ENCODE measurements around the gene ESCO1. TPM values are rescaled to one million over a fixed set of nuclear protein-coding genes. Genes with fewer than 3 reads are reported as not detected.

ESCO1 gene
- total and polyA plus RNA-seq, 2 of the 4 experiments (the other 2 are of a cell fraction), result 3.1 to 4.5 TPM

DNA sequence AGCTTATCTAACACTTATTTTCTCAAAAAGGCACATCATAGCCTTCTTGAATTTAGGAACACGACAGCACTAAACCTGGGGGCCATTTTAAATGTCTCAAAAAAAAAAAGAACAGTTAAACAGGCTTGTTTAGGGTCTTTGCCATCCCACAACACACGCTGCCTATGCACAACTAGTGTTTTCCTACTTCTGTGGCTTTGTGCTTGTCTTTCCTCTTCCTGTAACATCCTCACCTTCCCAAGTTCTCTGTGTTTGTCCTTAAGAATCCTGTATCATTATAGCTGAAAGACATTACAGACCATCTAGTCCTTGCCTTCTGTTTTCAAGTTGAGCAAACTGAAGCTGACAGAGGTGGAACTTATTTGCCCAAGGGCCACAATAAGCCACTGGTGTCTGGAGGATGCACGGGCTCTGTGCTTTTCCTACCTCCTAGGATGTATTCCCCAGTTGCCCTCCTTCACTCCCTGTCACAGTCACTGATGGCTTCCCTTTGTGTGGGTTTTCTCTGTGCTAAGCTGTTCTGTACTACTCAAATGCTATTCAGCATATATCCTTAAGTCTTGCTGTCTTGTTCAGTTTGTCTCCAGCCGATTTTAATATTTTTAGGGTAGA lies 34.2 kb upstream of the ESCO1 start:
- Histone ChIP-seq H3K23ac (ENCODE audit: low read depth, low read length) (no peak overlapping the region), H3K9ac (ENCODE audit: low read depth, low read length) (no peak overlapping the region), H3K56ac (ENCODE audit: extremely low read depth, insufficient read depth, low read length) (no peak overlapping the region), H4K5ac (ENCODE audit: low read depth, low read length) (no peak overlapping the region), H2AK5ac (ENCODE audit: low read depth, low read length) (no peak overlapping the region), H3K18ac (ENCODE audit: low read depth, low read length) (no peak overlapping the region), H3K4me1 (ENCODE audit: control insufficient read depth, insufficient read depth, low read length) (no peaks in the 10 kb centered on the region), H4K20me1 (ENCODE audit: insufficient read depth, low read length) (no peaks in the 10 kb centered on the region), H3K27me3 (ENCODE audit: control insufficient read depth, insufficient read depth, low read length) (no peaks in the 10 kb centered on the region), H2BK15ac (ENCODE audit: low read depth, low read length) (no peak overlapping the region), H2BK5ac (ENCODE audit: low read depth, low read length, poor library complexity, severe bottlenecking) (no peak overlapping the region), H3K27ac (ENCODE audit: insufficient read depth, low read length) (no peak overlapping the region), H3K4me2 (ENCODE audit: low read depth, low read length) (no peak overlapping the region), H3K4me3 (ENCODE audit: insufficient read depth, low read depth, low read length) (no peak overlapping the region), H3K14ac (replicated peaks; ENCODE audit: low read depth, low read length) (no peak overlapping the region), H2AFZ (replicated peaks; ENCODE audit: low read length, poor library complexity) (no peak overlapping the region), H2BK20ac (ENCODE audit: low read depth, low read length) (no peak overlapping the region), H2BK120ac (ENCODE audit: low read depth, low read length) (no peak overlapping the region), H3K9me1 (ENCODE audit: insufficient read depth, low read length) (no peaks in the 10 kb centered on the region), H4K8ac (ENCODE audit: low read depth in 2 of 2, low read length in 2 of 2) (no peak overlapping the region), H3K4ac (ENCODE audit: low read depth, low read length) (no peak overlapping the region), H3K79me1 (ENCODE audit: low read depth in 1 of 2, low read length in 2 of 2) (peaks cover 1 to 6% of the 10 kb centered on the region in 2 experiments; a peak in 2 of 4 replicates), H2AK9ac (replicated peaks; ENCODE audit: low read depth, low read length, poor library complexity) (no peak overlapping the region), H3K36me3 (ENCODE audit: control insufficient read depth, insufficient read depth, low read length) (peaks cover 9% of the 10 kb centered on the region), H4K91ac (ENCODE audit: insufficient read depth, low read depth, low read length) (no peak overlapping the region), H3K9me3 (ENCODE audit: control insufficient read depth, insufficient read depth, low read length) (no peaks in the 10 kb centered on the region)
- WGBS, 2 experiments (ENCODE audit: extremely low coverage in 2 of 2, insufficient read length in 1 of 2), result 80% methylated on average over 1 of the region's 4 CpGs; no CpG with 5 or more reads in 1 of the 2 experiments
- no TSS peak for BruUV-seq (replicated peaks)
- intact Hi-C loops (cut with micrococcal nuclease) (loop anchor here (5.0 kb wide), 2 partner anchors 68 to 218 kb away; partner anchors contain the start of gene ABHD3), dilution Hi-C loops (cut with HindIII; ENCODE audit: low sequenced_read_pairs, unreplicated experiment) (no loop called here), in situ Hi-C loops (cut with MboI; ENCODE audit: low sequenced_read_pairs) (no loop called here)
- TF ChIP-seq USF2 (IDR thresholded peaks at IDR 0.05; ENCODE audit: low read depth, low read length) (no peak), RFX5 (IDR thresholded peaks at IDR 0.05; ENCODE audit: low read depth, low read length) (no peak), NFE2L2 (IDR thresholded peaks at IDR 0.05; ENCODE audit: low read depth, low read length) (no peak), BHLHE40 (IDR thresholded peaks at IDR 0.05; ENCODE audit: low read depth, low read length) (no peak), CHD1 (IDR thresholded peaks at IDR 0.05; ENCODE audit: low read depth, low read length) (no peak), SMC3 (IDR thresholded peaks at IDR 0.05; ENCODE audit: low read depth, low read length) (no peak), CEBPB (IDR thresholded peaks at IDR 0.05; ENCODE audit: low read depth, low read length) (no peak), MAZ (IDR thresholded peaks at IDR 0.05; ENCODE audit: borderline replicate concordance, low read depth, low read length) (no peak), ELK1 (IDR thresholded peaks at IDR 0.05; ENCODE audit: borderline replicate concordance, low read depth, low read length) (no peak)
- TF ChIP-seq, protein P1, sequence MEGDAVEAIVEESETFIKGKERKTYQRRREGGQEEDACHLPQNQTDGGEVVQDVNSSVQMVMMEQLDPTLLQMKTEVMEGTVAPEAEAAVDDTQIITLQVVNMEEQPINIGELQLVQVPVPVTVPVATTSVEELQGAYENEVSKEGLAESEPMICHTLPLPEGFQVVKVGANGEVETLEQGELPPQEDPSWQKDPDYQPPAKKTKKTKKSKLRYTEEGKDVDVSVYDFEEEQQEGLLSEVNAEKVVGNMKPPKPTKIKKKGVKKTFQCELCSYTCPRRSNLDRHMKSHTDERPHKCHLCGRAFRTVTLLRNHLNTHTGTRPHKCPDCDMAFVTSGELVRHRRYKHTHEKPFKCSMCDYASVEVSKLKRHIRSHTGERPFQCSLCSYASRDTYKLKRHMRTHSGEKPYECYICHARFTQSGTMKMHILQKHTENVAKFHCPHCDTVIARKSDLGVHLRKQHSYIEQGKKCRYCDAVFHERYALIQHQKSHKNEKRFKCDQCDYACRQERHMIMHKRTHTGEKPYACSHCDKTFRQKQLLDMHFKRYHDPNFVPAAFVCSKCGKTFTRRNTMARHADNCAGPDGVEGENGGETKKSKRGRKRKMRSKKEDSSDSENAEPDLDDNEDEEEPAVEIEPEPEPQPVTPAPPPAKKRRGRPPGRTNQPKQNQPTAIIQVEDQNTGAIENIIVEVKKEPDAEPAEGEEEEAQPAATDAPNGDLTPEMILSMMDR (conservative IDR thresholded peaks at IDR 0.05; ENCODE audit: low read depth, low read length), result no peak
- ChIA-PET CTCF (interaction anchor here (1.2 kb wide), 1 partner anchor 23 kb away, joined by 3 read pairs; the partner anchor contains the start of gene SNRPD1), POLR2A (ENCODE audit: unreplicated experiment) (no interaction called here)
- no peak for ATAC-seq (ENCODE audit: low read depth)
- DNase-seq, result no peak

All from IMR-90 (cell line).